ENCODE data around the gene SIPA1L3.
A peak's percentile ranks its signal among the peaks of the same experiment; 100 is the strongest.

SIPA1L3 gene

GRCh38 chr19:38206928-38207327 lies 299.9 kb downstream of the SIPA1L3 start:
- H3K27ac ChIP-seq (ENCODE audit: extremely low read depth, low read depth, low read length) = no peak overlapping the region
- CTCF ChIA-PET = no interaction called here
- peaks cover 23% of the 10 kb centered on the region for H3K4me1 ChIP-seq (ENCODE audit: control insufficient read depth, insufficient read depth, low read length)

GRCh38 chr19:38207543-38207942 lies 300.5 kb downstream of the SIPA1L3 start:
- H3K4me3 ChIP-seq (ENCODE audit: low read depth, low read length) = no peak overlapping the region
- peaks cover 23% of the 10 kb centered on the region for H3K4me1 ChIP-seq (ENCODE audit: control insufficient read depth, insufficient read depth, low read length)
- no peaks in the 10 kb centered on the region for H3K9me3 ChIP-seq (ENCODE audit: control insufficient read depth, insufficient read depth, low read depth, low read length)
- H3K27ac ChIP-seq (ENCODE audit: extremely low read depth, low read depth, low read length) = no peak overlapping the region
- CTCF ChIA-PET = no interaction called here
- H3K36me3 ChIP-seq (ENCODE audit: control insufficient read depth in 2 of 2, insufficient read depth in 1 of 2, low read length in 2 of 2) = peaks cover 0 to 6% of the 10 kb centered on the region in 2 experiments; a peak in 1 of 3 replicates
- POLR2A ChIA-PET = interaction anchor here (0.7 kb wide), 1 partner anchor 8 kb away, joined by 3 read pairs; no protein-coding TSS in a partner anchor
- TF ChIP-seq PATZ1 (tag by site-specific recombination; IDR thresholded peaks at IDR 0.05) (peak; percentile 54), YY1 (tag by site-specific recombination; IDR thresholded peaks at IDR 0.05) (no peak), ZBTB44 (tag by site-specific recombination; IDR thresholded peaks at IDR 0.05) (no peak), ZNF426 (tag by site-specific recombination; IDR thresholded peaks at IDR 0.05) (no peak), ZNF600 (tag by site-specific recombination; IDR thresholded peaks at IDR 0.05) (0 out of 2 replicates have a peak, but pooled peaks have one; percentile 35), ELK4 (IDR thresholded peaks at IDR 0.05; ENCODE audit: borderline replicate concordance, low read depth, low read length) (no peak)

More at GRCh38 chr19:38206928-38207327, 299.9 kb downstream of the SIPA1L3 start:
- POLR2A ChIA-PET = no interaction called here
- no peaks in the 10 kb centered on the region for H3K9me3 ChIP-seq (ENCODE audit: control insufficient read depth, insufficient read depth, low read depth, low read length)
- TF ChIP-seq ZXDB (tag by site-specific recombination; IDR thresholded peaks at IDR 0.05) (no peak), INSM2 (tag by site-specific recombination; IDR thresholded peaks at IDR 0.05) (no peak), ZNF548 (tag by site-specific recombination; IDR thresholded peaks at IDR 0.05) (no peak), ZNF354C (tag by site-specific recombination; IDR thresholded peaks at IDR 0.05; ENCODE audit: borderline replicate concordance, low read depth) (no peak), ZNF692 (tag by site-specific recombination; IDR thresholded peaks at IDR 0.05) (no peak), PRDM2 (tag by site-specific recombination; IDR thresholded peaks at IDR 0.05; ENCODE audit: borderline replicate concordance) (no peak)
- peaks cover 0 to 5% of the 10 kb centered on the region in 2 experiments; a peak in 1 of 3 replicates for H3K36me3 ChIP-seq (ENCODE audit: control insufficient read depth in 2 of 2, insufficient read depth in 1 of 2, low read length in 2 of 2)
- no peak overlapping the region for H3K4me3 ChIP-seq (ENCODE audit: low read depth, low read length)
